Measurements from ENCODE around the gene XRCC4.
A peak's percentile ranks its signal among the peaks of the same experiment; 100 is the strongest.
"Not testable (repeated sequence)": the region's sequence is repeated elsewhere in the genome, so short reads cannot be mapped to it uniquely, and the experiment has no call there.

Gene XRCC4

DNA sequence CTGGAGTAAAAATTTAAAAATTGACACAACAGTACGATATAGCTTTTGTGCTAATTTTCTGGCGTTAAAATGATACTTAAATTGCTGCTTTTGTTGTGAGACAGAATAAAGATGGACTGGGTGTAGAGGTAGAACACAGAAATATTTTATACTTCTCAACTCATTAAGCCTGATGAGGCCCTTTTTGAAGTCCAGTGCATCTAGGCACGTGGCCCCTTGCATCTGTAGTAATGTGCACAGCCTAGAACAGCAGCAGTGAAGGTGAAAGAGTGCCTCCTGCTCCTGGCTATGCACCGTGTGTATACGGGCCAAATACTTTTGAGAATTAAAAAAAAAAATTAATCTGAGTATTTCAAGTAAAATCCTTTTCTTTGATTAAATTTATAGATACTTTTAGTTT, 115.6 kb downstream of the XRCC4 start:
- FAIRE-seq = no peak

DNA sequence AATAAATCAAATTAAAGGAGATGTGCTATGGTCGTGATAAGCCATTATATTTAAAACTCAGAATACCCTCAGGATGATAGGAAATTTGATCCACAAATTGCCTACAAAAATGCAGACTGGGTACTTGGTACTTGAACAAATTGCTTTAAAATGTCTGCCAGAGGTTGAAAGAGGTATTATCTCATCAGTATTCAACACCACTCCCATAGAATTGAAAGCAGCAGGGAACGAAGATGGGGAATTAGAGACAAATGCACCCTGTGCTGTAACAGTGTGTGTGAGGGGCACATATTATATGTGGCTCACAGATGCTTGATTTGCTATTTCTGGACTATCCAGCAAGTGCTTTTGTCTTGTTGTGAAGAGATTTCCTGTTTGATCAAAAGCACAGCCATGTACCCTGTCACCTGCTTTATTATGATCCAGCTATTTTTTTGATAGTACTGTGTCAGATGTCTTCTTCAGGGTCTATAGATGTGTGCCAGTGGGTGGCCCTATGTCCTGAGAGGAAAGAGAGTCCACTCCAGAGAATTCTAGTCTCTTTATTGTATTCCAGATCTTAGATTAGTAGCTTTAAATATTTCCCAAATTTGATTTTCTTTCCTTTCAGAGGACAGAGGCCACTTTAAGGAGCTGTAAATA, 120.1 kb downstream of the XRCC4 start:
- no peak for FAIRE-seq

DNA sequence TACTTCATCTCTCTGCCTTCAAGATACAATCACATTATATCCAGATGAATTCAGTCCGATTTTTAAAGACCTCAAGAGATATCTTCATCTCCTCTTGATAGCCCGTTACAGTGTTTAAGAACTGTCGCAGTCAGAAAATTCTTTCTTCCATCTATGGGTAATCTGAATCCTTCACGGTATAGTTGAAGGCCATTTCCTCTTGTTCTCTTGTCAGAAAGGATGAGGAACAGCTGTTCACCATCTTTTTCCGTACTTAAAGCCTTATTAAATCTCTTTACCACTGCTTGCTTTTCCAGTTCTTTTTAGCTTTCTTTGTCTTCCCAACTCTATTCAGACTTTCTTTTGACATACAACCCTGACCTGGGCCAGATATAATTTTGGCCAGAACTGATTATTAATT, 121.8 kb downstream of the XRCC4 start:
- no peak for FAIRE-seq

DNA sequence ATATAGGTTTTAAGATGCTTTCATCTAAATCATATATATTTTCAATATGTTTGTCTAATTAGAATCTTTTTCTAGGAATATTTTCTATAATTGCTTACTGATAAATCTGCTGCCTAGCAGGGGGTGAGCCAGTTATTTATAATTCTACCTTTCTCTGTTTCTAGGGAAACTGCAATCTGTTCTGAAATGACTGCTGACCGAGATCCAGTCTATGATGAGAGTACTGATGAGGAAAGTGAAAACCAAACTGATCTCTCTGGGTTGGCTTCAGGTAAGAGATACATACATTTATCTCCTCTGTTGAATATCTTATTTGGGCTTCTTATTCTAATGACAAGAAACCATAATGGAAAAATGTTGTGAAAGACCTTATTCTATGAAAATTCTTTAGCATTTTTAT, 127.3 kb downstream of the XRCC4 start:
- FAIRE-seq = no peak

DNA sequence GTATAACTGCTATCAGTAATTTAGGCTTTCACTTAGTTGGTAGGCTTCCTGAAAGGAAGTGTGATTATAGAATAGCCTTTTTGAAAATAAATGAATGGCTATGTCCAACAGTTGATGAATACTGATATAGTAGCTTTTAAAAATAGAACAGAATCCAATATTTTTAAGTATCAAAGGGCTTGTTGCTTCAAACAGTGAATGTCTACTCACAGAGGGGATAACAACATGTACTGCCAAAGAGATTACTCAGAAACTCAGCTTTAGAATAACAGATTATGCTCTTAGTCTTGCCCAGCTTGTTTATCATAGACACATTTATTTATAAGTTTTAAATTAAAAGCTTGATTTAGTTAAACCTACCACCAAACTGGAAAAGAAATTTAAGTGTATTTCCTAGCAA, 132.6 kb downstream of the XRCC4 start:
- FAIRE-seq = no peak

DNA sequence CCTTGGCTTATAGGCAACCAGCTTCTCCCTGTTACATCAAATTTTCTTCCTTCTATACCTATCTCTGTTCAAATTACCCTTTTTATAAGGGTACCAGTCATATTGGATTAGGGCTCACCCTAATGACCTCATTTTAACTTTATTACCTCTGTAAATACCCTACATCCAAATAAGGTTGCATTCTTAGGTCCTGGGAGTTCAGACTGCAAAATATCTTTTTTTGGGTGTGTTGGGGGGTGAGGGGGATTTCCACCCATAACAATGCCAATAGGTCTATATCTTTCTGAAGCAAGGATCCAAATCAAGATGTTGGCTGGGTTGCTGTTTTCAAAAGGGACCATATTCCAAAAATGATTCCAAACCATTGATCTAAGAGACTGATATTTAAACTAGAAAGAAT, 141.7 kb downstream of the XRCC4 start:
- no peak for FAIRE-seq

DNA sequence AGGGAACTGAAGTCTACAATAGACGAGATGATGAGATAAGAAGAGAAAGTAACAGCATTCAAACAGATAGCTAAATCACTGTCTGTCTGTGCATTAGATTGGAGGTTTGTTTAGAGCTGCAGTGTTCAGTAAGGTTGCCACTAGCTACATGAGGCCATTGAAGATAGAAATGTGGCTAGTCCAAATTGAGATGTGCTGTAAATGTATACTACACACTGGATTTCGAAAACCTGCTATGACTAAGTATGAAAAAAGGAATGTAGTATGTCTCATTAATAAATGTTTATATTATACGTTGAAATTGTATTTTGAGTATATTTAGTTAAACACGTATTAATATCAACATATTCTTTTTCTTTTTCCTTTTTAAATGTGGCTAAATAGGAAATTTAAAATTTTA, 142.1 kb downstream of the XRCC4 start:
- FAIRE-seq = no peak

DNA sequence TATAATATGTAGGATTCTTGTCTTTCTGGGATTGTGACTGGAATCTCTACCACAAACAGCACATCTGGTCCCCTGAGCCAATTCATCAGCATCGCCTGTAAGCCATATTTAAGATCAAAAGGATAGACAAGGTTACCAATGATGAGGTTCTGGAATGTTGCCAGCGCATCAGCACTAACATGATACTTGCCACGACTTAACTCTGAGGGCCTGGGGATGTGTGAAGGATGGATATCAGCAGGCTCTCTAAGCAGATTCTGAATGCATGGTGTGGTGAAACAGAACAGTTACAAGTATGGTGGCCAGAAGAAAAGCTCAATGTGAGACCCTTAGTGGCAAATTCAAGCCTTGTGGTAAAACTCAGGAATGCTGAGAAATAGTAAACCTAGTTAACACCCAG, 143.0 kb downstream of the XRCC4 start:
- FAIRE-seq = no peak

DNA sequence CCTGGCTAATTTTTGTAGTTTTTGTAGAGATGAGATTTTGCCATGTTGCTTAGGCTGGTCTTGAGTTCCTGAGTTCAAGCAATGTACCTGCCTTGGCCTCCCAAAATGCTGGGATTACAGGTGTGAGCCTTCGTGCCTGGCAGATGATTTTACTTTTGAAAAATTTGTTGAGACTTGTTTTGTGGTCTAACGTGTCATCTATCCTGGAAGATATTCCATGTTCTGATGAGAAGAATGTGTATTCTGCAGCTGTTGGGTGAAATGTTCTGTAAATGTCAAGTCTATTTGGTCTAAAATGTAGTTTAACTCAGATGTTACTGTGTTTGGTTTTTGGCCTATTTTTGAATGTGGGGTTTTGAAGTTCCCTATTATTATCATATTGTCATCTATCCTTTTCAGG, 145.6 kb downstream of the XRCC4 start:
- no peak for FAIRE-seq

DNA sequence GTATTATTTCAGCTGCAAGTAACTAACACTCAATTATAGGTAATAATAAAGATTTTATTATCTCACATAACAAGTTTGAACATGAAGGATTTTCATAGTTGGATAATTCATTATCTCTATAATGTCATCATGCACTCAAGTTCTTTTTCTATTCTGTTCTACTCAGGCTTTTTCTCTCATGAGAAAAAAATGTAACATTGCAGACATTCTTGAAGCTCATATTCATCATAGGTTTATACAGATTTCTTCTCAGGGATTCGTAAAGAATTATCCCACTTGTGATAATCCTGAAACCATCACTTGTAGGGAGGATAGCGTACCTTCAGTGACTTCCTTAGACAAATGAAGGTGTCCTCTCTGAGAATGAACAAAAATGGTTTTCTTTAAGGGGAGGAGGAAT, 150.3 kb downstream of the XRCC4 start:
- no peak for FAIRE-seq

DNA sequence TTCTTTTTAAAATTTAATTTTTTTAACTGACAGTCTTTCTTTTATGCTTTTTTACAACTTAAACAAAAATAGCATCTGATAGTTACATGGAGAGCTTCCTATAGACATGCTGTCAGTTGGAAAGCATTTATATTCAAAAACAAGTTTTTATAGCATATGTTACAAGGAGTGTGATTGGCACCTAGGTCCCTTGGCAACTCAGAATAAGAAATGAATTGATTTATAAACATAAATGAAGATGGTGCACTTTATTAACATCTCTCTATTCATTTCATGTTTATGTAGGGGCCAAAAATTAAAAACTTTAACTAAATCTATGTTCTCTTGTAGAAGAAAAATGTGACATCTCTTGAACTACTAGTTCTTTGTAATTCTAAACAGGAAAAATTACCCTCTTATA, 153.2 kb downstream of the XRCC4 start:
- FAIRE-seq = no peak

DNA sequence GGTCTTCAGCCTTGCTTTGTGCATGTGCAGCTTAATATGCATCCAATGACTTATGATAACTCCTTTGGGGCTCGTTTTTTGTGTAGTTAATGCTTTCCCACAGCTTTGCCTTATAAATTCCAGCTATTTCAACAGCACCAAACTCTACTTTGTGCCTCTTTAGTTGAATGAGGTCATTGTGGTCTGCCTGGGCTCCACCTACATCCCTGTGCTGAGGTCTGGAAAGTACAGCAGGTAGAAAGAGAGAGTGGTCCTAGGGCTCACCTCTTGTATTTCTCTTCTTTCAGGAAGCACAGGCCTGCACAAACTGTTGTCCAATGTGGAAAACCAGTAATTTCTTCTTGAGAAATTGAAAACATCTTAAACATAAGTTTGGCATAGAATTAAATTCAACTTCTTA, 167.2 kb downstream of the XRCC4 start:
- no peak for FAIRE-seq

DNA sequence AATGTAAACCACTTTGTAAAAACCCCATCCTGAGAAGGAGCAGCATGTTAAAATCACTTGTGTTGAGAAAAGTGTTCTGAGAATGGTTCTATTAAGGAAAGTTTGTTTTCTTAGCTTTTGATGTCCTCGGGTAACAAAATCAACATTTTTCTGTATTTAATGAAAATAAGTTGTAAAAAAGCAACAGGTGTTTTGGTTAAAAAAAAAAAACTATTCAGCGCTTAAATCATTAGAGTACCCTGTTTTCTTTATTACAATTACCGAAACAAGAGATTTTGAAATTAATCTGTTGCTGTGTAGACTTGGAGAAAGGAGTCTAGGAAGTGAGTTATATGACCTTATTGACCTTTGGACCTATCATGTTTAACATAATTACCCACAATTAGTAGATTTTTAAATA, 167.7 kb downstream of the XRCC4 start:
- peak; percentile 73 for FAIRE-seq

DNA sequence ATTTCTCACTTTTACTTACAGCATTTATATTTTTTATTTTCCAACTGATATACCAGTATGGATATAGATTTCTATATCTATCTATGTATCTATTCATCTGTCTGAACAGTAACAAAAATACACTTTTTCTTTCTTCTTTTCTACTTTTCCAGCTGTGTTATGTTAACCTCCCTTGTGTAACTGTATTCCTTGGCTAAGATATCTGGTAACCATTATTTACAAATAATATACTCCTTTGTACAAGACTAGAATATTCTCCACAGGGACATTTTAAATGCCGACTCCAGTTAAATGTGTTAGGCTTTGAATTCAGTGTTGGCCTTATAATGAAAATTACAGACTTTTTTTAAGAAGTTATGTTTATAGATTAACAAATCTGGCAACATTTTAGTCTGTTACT, 168.7 kb downstream of the XRCC4 start:
- peak; percentile 71 for FAIRE-seq

DNA sequence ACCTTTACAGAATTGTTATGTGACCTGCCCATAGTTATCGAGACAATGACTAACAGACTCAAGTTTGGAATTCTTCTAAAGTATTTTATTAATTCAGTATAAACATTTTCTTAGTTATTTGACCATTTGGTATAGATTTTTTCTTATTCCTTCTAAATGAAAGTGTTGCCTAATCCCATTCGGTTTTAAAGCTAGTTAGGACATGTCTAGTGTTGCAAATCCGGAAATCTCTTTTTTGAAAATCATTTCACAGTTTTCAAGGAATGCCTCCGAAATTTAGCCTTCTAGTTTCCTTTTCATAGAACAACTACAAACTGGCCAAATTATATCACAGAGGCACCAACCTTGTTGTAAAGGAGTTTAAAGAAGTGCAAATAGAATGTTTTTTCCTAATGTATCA, 171.8 kb downstream of the XRCC4 start:
- peak; percentile 45 for FAIRE-seq

DNA sequence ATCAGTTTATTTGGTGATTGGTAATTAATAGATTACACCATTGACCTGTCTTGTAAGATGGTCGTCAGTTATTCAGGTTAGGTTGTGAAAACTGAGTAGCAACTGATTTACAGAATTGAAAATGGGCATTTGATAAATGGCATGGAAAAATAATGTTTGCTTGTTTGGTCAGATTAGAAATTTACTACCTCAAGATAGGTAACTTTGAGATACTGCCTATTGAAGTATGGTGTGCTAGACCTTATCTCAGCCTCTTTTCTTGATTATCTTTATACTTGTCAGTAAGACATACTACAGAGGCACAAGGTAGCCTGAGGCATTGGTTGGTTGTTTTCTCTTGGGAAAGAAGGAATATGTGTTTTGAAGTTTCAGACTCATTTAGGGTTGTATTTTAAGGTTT, 174.5 kb downstream of the XRCC4 start:
- FAIRE-seq = peak; percentile 38

DNA sequence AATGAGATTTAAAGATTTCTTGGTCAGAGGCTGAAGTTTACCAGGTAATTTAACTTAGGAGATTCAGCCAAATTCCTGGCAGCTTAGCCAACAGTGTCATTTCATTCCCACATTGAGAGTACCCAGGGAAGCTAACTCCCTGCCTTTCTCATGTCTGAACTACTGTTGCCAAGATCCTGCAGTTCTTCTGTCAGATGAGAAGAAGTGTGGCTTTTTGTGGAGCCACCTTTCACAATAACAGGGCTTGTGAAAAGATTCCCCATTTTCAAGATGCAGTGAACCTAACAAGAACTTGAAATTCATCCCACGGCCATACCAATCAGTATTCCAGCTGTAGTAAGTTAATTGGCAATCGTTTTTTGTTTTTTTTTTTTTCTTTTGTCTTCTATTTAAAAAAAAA, 176.4 kb downstream of the XRCC4 start:
- no peak for FAIRE-seq

DNA sequence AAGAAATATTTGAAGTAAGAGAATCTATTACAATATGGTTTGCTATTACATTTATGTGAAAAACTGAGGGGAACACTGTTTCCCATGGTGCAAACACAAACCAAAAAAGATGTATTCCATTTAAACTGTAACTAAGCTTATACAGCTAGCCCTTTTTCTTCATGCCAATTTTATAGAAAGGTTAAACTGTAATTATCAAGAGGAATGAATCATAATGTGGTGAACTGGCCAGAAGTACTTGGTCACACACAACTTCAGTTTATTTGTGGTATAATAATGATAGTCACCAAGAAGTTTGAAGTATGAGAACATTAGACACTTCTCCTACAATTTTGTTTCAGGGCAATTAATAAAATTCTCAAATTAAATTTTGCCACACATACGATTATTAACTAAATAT, 177.9 kb downstream of the XRCC4 start:
- FAIRE-seq = no peak

DNA sequence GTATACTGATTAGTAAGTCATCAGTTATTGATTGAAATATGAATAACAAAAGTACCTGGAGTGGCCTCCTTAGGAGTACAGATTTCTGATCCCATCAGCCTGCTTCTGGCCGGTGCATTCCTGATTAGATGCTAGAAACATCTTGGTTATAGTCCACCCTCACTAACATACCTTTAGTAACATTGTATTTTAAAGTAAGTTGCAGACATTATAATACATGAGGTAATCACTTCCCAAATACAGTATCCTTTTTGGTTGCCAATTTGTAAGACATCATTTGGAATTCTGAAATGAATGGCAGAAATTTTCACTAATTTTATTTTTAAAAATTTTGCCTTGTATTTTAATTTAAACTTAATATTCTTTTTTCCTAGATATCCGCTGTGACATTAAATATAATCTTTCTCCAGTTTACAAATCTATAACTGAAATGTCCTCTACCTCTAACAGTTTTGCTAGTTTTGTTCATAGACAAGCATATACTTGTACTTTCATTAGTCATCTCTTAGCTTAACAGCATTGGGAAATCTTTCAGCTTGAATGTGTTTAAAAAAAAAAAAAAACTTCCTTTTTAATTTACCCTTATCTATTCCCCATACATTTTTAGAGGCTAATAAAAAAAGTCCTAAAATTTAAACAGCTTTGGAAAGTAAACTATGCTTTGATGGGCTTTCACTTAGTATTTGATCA, 178.9 kb downstream of the XRCC4 start:
- peak; percentile 43 for FAIRE-seq

DNA sequence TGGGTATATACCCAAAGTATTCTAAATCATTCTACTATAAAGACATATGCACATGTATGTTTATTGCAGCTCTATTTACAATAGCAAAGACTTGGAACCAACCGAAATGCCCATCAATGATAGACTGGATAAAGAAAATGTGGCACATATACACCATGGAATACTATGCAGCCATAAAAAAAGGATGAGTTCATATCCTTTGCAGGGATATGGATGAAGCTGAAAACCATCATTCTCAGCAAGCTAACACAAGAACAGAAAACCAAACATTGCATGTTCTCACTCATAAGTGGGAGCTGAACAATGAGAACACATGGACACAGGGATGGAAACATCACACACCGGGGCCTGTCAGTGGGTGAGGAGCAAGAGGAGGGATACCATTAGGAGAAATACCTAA, 180.3 kb downstream of the XRCC4 start:
- not testable (repeated sequence) for FAIRE-seq

DNA sequence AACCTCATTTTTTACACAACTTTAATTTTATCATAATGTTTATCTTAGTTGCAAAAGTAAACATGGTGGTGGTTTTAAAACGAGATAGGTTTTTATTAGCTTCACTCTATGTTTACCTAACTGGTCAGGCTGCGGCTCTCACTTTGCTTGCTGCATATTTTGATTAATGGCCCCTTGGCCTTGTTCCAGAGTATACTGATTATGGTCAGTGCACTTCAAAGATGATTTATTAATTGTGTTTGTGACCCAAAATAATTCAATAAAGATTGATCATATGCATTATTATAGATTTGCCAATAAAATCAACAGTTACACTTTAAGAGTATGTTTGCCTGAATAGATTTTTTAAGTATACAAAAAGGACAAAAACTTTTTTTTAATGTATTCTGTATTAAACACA, 188.0 kb downstream of the XRCC4 start:
- FAIRE-seq = peak; percentile 99

DNA sequence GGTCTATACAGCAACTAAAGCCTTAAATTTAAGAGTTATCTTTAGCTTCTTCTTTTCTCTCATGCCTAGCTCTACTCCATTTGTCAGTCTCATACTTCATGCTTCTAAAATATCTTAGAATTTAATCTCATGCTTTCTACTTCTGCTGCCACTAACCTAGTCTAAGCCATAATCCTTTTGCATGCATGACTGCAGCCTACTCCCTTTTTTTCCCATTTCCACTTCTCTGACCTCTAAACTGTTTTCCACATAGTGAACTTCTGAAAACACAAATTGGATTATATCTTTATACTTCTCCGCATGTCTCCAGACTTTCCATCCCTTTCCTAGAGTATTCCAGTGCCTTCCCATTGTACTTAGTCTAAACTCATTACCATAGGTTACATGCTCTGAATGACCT, 193.0 kb downstream of the XRCC4 start:
- FAIRE-seq = no peak

DNA sequence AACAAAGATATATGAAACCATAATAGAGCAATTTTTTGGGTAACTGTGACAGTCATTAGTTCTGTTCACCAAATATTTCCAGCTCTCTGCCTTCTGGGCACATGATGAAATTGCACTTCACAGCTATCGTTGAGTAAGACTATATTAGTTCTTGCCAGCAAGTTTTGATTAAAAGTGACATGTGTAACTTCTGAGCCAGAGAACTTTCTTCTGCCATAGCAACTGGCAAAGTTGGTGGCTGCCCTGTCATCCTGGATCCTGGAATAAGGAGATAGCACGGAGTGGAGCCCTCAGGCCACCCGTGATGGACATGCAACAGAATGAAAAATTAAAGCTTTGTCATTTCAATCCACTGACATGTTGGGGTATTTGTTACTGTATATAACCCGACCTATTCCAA, 199.8 kb downstream of the XRCC4 start:
- no peak for FAIRE-seq

DNA sequence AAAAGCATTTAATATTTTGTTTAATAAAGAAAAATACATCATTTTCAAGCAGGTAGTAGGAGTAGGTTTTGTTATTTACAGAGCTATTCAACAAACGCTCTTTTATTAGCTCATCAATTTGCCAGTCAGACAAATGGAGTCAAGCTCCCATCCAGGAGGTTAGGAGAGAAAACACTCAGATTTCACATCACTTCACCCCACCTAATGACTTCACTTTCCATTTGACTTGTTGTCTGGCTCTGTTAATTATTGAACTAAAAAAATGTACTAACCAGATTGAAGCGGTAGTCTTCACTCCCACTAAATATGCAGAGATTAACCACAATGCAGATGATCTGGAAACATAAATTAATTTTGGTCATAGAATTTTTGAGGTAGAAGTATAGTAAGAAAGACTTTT, 200.6 kb downstream of the XRCC4 start:
- peak; percentile 99 for FAIRE-seq

DNA sequence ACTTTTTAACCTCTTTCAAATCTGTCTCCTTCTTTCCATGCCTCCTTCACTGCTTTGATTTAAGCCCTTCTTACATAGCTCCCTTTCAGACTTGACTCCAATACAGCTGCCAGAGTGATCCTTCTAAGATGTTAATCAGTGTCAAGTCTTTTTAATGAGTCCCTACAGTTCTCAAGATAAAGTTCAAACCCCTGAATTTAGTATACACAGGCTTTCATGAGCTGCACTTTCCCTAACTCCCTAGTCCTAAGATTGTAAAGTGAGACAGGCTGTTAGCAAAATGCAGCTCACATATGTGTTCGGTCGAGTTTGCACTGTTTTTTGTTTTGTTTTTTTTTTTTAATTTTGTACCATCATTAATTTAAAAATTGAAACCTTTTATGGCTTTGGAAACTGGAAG, 203.8 kb downstream of the XRCC4 start:
- no peak for FAIRE-seq
